ES-I3 (cell line): ENCODE results near the gene STK4.

ENCODE experiments used
- H3K36me3 ChIP-seq: 2 replicates; pipeline ENCODE4 v1.6.1; 2013; ENCODE audit warnings: mild to moderate bottlenecking, low read length, control low read depth, moderate library complexity; ENCODE audit not compliant: insufficient read depth
- H3K4me1 ChIP-seq: 2 replicates; pipeline ENCODE4 v1.6.1; 2013; ENCODE audit warnings: mild to moderate bottlenecking, control low read depth, low read length; ENCODE audit not compliant: insufficient read depth
- H3K9ac ChIP-seq: 2 replicates; pipeline ENCODE4 v1.6.1; 2013; ENCODE audit warnings: low read depth, mild to moderate bottlenecking, low read length, moderate library complexity
- H3K9me3 ChIP-seq: 2 replicates; pipeline ENCODE4 v1.6.1; 2013; ENCODE audit warnings: mild to moderate bottlenecking, low read length, moderate library complexity; ENCODE audit not compliant: control insufficient read depth, insufficient read depth

The STK4 gene

DNA sequence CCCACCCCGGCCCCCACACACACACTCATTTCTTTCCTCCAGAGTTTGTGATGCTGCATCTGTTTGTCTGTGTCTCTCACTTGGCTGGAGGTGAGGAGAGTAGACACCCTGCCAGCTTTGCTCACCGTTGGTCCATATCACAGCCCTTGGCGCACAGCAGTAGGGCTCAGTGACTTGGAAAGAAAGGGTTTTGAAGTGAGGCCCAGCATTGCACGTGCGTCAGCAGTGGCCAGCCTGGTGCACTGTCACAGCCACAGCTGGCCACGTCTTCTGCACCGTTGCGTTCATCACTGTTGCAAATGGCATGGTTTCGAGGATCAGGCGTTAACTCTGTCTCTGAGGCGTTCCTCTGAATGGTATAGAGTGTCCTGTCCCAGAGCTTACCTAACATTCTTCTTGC is 145.0 kb downstream of the STK4 start:
- H3K4me1 ChIP-seq = no peaks in the 10 kb centered on the region
- no peak overlapping the region for H3K9ac ChIP-seq
- no peaks in the 10 kb centered on the region for H3K9me3 ChIP-seq
- H3K36me3 ChIP-seq = no peaks in the 10 kb centered on the region

DNA sequence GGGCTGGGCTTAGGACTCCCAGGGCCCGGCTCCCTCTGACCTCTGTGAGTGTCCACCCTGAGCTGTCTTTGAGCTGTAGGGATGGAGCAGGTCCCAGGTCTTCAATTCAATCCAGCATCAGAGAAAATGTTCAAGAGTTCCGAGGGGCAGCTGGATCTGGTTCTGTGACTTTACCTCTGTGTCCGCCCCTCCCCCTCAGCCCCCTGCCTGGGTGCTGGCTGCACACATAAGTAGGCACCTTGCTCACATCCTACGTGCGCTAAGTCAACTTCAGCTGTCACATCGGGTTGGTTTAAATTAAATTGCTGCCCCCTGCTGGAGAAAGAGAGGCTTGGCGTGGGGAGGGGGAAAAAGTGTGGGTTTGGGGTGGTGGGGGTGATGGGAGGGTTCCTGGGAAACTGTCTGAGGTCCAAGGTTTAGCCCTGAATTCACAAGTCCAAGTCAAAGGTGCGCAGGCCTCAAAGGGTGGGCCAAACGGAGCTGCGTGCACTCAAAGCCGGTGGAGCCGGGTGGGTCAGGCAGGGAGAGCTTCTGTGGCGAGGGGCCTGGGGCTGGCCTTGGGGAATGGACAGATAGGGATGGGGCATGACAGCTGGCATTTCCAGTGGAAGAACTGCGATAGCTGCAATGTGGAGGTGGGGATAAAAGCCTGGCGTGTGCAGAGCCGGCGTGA is 145.6 kb downstream of the STK4 start:
- H3K9ac ChIP-seq = no peak overlapping the region
- no peaks in the 10 kb centered on the region for H3K4me1 ChIP-seq
- no peaks in the 10 kb centered on the region for H3K36me3 ChIP-seq
- H3K9me3 ChIP-seq = no peaks in the 10 kb centered on the region

- Histone ChIP-seq H3K36me3 (no peaks in the 10 kb centered on the region), H3K9ac (no peak overlapping the region), H3K4me1 (no peaks in the 10 kb centered on the region), H3K9me3 (no peaks in the 10 kb centered on the region)
Observed at GRCh38 chr20:45112754-45113153, 146.4 kb downstream of the STK4 start.

- Histone ChIP-seq H3K4me1 (no peaks in the 10 kb centered on the region), H3K36me3 (no peaks in the 10 kb centered on the region), H3K9ac (no peak overlapping the region), H3K9me3 (no peaks in the 10 kb centered on the region)
Observed at GRCh38 chr20:45113865-45114264, 147.6 kb downstream of the STK4 start.

DNA sequence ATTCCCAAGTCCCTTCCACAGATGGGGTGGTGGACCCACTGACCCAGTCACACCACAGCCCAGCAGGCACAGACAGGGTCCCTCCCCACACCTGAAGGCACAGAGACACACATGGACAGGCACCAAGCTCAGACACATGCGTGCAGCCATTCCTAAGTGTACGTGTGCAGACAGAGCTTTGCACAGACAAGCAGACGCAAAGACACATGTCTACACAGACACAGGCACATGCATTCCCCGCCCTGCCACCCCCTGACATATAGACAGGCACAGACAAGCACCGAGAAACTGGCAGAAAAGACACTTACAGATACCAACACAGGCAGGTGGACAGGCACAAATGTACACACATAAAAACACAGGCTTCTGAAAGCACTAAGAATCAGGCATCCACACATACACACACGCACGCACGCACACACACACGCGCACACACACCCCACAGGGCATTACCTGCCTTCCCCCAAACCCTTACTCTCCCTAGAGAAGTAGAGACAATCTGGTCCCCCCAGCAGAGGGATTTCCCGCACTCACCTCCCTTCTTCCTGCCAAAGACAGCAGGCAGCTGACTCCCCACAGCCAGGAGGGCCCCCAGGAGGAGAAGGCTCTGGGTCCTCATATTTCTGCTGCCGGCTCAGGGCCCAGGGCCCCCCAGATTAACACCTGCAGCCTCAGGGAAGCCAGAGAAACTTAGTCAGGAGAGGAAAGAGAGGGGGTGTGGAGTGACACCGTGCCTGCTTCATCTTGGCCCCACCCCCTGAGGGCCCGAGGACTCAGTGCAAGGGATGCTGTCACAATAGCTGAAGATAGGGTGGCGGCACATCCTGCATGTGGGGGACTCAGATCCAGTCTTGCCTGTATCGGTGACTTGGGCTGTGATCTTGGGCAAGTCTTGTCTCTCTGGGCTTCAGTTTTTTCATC is 148.4 kb downstream of the STK4 start, which contains the start of gene WFDC5:
Gene WFDC5 (minus strand): TSS at position 710 of the 921 bp plus-strand sequence. CDS start 91 bp downstream, at position 619.
- no peaks in the 10 kb centered on the region for H3K4me1 ChIP-seq
- no peak within 1 kb of the TSS for H3K9ac ChIP-seq
- no peaks in the 10 kb centered on the region for H3K9me3 ChIP-seq
- H3K36me3 ChIP-seq = no peaks in the 10 kb centered on the region

DNA sequence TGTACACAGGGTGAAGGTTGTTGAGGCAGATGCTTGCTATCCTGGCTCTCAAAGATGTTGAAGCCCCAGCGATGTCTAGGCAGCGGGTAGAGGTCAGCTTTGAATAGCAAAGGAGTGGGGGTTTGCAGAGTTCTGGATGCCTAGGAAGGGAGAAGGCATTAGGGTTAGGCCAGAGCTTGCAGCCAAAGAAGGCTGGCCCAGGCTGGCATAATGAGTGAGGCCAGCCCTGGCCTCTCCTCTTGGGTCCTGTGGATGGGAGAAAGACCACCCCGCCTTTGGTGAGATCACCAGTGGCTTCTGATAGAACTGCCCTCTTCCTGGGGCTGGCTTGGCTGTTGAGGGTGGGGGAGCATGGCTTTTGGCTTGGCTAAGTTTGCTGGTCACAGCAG is 149.1 kb downstream of the STK4 start:
- Histone ChIP-seq H3K9ac (no peak overlapping the region), H3K9me3 (no peaks in the 10 kb centered on the region), H3K4me1 (no peaks in the 10 kb centered on the region), H3K36me3 (no peaks in the 10 kb centered on the region)

DNA sequence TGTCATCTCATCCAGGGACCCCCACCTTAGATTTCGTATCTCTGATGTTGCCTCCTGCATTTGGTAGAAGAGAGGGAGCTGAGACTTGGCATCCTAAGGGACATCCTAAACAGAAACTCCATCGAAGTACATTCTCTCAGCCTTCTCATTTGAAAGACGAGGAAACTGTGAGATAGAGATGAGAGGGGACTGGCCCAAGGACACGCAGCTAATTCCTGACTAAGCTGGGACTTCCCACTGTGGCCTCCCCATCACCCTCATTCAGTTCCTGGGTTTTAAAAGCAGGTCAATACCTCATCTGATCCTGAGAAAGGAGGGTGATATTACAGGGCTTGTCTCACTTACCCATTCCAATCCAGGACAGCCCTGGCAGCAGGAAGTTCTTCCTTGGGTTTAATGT is 149.5 kb downstream of the STK4 start:
- H3K9me3 ChIP-seq = no peaks in the 10 kb centered on the region
- no peak overlapping the region for H3K9ac ChIP-seq
- H3K4me1 ChIP-seq = no peaks in the 10 kb centered on the region
- no peaks in the 10 kb centered on the region for H3K36me3 ChIP-seq

DNA sequence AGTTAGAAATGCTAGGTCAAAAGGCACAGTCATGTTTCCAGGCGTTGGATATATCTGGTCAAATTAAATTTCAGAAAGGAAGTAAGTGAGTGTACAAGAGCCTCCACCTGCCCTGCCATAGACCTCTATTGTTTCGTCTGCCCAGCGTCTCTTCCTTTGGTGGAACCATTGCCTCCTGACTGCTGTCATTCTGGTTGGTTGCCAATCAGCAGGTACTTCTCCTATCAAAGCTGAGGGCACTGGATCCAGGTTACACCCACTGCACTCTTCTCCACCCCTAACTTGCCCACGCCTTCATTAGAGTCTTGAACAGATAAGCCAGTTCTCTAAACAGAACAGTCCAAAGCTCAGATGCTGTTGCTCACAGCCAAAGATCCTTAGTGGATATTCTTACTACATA is 151.3 kb downstream of the STK4 start:
- Histone ChIP-seq H3K9ac (no peak overlapping the region), H3K36me3 (no peaks in the 10 kb centered on the region), H3K4me1 (no peaks in the 10 kb centered on the region), H3K9me3 (no peaks in the 10 kb centered on the region)

DNA sequence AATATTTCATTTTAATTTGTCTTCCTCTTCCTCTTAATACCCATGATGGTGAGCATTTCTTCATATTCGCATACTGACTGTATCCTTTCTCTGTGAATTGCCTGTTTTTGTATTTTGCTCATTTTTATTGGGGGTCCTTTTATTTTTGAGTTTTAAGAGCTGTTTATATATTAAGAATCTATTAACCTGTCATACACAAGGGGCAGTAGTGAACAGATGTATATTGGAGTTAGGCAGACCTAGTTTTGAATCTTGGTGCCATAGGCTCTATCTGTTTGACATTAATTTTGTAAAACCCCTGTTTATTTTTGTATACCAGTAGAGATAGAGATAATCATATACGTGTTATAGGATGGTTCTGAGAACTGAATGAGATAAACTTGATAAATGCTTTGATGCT is 151.7 kb downstream of the STK4 start:
- no peaks in the 10 kb centered on the region for H3K9me3 ChIP-seq
- H3K36me3 ChIP-seq = no peaks in the 10 kb centered on the region
- H3K4me1 ChIP-seq = no peaks in the 10 kb centered on the region
- H3K9ac ChIP-seq = no peak overlapping the region

GRCh38 chr20:45119556-45120266 is 153.4 kb downstream of the STK4 start:
- H3K9ac ChIP-seq = no peak overlapping the region
- H3K4me1 ChIP-seq = no peaks in the 10 kb centered on the region
- no peaks in the 10 kb centered on the region; the same call in 1 of the 2 replicates for H3K9me3 ChIP-seq
- no peaks in the 10 kb centered on the region for H3K36me3 ChIP-seq

- H3K4me1 ChIP-seq = no peaks in the 10 kb centered on the region
- no peaks in the 10 kb centered on the region for H3K36me3 ChIP-seq
- no peak overlapping the region for H3K9ac ChIP-seq
- no peaks in the 10 kb centered on the region; the same call in 1 of the 2 replicates for H3K9me3 ChIP-seq
Observed at GRCh38 chr20:45121388-45121787, 155.1 kb downstream of the STK4 start.

DNA sequence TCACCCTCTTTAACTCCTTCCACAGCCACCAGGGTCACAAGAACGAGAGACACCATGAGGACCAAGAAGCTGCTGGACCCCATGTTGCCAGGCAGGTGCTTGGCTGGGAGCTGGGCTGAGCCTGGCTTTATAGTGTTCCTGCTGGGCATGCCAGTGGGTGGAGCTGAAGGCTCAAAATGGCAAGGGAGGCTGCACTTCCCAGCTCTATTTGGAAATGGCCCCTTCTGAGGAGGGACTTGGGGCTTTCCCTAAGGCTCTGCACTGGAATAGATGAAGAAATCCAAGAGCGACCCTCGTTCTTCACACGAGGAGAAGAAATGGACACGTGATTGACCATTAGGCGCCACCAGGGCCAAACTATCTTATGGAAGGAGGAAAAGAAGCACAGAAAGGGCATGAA is 158.1 kb downstream of the STK4 start, which contains the start of gene WFDC12:
Gene WFDC12 (minus strand): TSS at position 101 of the 400 bp plus-strand sequence. CDS start 18 bp downstream, at position 83.
- Histone ChIP-seq H3K9ac (no peak within 1 kb of the TSS), H3K36me3 (no peaks in the 10 kb centered on the region), H3K9me3 (no peaks in the 10 kb centered on the region; the same call in 1 of the 2 replicates), H3K4me1 (no peaks in the 10 kb centered on the region)

GRCh38 chr20:45128099-45128498 is 161.8 kb downstream of the STK4 start:
- Histone ChIP-seq H3K9ac (no peak overlapping the region), H3K9me3 (no peaks in the 10 kb centered on the region; the same call in 1 of the 2 replicates), H3K36me3 (no peaks in the 10 kb centered on the region), H3K4me1 (no peaks in the 10 kb centered on the region)
